ENCODE measurements around the gene ZNF784.

The ZNF784 gene

DNA sequence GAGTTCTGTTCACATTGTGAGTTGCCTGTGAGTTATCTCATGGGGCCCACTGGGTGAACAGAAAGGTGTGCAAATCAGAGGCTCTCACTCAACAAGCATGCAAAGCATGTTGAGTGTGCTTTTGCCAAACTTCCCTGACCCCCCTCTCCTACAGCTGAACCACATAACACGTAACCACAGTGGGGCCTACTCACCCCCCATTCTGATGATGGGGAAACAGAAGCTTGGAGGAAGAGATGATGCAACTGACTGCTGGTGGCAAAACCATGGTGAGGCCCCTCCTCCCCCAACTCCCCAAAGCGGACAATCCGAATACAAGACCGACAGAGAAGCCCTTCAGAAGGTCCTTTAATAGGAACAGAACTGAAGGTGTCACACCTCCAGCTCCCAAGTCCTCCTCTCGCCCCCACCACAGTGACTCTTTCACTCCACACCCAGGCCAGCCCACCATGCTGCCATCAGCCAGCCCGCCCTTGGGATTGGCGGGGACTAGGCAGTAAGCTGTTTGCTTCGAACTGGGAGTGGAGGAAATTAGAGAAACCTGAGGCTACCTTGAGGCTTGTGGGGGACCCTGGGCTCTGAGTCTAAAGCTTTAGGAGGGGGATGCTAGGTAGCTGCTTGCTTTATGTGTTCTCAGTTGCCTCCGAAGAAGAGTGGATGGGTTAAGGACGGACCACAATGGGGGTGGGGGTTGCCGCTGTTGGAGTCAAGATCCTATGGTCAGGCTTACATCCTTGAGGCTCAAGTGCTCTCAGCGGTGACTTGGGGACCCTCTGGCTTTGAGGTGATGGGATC is 3.8 kb downstream of the ZNF784 start:
- DNase-seq (ENCODE audit: low read depth in 2 of 2): peak in 1 of 2 donors; percentile 31

DNA sequence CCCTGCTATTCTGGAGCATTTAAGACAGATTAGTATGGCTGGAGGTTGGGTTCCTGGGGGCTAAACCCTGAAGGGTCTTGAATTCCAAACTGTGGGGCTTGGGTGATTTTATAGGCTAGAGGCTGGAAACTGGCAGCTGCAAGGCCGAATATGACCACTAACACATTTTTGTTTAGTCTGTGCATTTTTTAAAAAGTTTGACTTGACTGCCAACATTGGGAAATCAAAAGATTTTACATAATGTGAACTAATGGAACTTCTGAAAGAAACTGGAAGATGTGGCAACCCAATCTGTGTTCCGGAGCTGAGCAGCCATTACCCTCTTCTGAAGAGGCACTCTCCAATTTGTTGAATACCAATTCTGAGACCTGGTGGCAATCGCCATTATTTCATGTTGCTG is 5.1 kb downstream of the ZNF784 start:
- DNase-seq (ENCODE audit: low read depth in 2 of 2): no peak

DNA sequence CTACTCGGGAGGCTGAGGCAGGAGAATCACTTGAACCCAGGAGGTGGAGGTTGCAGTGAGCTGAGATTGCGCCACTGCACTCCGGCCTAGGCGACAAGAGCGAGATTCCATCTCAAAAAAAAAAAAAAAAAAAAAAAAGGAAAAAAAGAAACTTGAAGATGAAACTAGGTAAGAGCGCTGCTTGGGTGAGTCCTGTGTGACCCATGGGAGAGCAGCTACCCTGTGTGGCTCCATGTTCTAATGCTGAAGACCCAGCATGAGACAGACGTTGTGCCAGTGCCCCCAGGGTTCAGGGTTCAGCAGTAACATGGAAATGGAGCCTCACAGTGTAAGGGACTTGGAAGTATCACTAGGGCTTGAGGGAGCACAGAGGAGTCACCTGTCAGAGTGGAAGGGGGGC is 5.9 kb downstream of the ZNF784 start:
- no peak for DNase-seq (ENCODE audit: low read depth in 2 of 2)

DNA sequence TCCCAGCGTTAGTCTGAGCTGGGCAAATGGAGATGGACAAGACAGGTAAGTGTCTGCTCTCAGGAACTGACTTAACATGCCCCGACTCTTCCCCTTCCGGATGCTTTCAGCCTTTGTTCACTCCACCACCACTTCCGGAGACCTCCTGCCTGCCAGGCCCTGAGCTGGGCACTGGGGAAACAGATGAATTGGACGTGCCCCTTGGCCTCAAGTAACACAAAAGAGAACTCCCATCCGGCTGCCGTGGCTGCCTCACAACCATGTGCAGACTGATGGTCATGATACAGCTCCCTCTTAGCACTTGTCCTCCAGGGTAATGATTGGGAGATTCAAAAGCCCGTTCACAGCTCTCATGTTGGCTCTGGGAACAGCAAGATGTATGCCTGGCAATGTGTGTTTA is 6.9 kb downstream of the ZNF784 start:
- DNase-seq (ENCODE audit: low read depth in 2 of 2): no peak

DNA sequence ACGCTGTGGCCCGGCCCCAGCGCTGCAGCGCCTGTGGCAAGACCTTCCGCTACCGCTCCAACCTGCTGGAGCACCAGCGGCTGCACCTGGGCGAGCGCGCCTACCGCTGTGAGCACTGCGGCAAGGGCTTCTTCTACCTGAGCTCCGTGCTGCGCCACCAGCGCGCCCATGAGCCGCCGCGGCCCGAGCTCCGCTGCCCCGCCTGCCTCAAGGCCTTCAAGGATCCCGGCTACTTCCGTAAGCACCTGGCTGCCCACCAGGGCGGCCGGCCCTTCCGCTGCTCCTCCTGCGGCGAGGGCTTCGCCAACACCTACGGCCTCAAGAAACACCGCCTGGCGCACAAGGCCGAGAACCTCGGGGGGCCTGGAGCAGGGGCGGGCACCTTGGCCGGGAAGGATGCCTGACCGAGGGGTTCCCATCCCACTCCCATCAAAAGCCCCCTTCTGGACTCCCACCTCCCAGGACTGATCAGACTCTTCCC is 7.9 kb downstream of the ZNF784 start:
- DNase-seq (ENCODE audit: low read depth in 2 of 2): no peak

DNA sequence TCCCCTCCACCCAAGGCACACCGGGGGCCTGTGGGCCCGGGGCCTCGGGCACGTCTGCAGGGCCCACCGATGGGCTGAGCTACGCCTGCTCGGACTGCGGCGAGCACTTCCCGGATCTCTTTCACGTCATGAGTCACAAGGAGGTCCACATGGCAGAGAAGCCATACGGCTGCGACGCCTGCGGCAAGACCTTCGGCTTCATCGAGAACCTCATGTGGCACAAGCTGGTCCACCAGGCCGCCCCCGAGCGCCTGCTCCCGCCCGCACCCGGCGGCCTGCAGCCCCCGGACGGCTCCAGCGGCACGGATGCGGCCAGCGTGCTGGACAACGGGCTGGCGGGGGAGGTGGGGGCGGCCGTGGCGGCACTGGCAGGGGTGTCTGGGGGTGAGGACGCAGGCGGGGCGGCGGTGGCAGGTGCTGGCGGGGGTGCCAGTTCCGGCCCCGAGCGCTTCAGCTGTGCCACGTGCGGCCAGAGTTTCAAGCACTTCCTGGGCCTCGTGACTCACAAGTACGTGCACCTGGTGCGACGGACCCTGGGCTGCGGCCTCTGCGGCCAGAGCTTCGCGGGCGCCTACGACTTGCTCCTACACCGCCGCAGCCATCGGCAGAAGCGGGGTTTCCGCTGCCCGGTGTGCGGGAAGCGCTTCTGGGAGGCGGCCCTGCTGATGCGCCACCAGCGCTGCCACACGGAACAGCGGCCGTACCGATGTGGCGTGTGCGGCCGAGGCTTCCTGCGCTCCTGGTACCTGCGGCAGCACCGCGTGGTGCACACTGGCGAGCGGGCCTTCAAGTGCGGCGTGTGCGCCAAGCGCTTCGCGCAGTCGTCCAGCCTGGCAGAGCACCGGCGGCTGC is 8.6 kb downstream of the ZNF784 start:
- no peak for DNase-seq (ENCODE audit: low read depth in 2 of 2)

DNA sequence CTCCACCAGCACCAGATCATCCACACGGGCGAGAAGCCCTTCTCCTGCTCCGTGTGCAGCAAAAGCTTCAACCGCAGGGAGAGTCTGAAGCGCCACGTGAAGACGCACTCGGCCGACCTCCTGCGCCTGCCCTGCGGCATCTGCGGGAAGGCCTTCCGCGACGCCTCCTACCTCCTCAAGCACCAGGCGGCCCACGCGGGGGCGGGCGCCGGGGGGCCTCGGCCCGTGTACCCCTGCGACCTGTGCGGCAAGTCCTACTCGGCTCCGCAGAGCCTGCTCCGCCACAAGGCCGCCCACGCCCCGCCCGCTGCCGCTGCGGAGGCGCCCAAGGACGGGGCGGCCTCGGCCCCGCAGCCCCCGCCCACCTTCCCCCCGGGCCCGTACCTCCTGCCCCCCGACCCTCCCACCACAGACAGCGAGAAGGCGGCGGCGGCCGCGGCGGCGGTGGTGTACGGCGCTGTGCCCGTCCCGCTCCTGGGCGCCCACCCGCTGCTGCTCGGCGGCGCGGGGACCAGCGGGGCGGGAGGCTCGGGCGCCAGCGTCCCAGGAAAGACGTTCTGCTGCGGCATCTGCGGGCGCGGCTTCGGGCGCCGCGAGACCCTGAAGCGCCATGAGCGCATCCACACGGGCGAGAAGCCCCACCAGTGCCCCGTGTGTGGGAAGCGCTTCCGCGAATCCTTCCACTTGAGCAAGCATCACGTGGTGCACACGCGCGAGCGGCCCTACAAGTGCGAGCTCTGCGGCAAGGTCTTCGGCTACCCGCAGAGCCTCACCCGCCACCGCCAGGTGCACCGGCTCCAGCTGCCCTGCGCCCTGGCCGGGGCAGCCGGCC is 9.4 kb downstream of the ZNF784 start:
- DNase-seq (ENCODE audit: low read depth in 2 of 2): no peak

DNA sequence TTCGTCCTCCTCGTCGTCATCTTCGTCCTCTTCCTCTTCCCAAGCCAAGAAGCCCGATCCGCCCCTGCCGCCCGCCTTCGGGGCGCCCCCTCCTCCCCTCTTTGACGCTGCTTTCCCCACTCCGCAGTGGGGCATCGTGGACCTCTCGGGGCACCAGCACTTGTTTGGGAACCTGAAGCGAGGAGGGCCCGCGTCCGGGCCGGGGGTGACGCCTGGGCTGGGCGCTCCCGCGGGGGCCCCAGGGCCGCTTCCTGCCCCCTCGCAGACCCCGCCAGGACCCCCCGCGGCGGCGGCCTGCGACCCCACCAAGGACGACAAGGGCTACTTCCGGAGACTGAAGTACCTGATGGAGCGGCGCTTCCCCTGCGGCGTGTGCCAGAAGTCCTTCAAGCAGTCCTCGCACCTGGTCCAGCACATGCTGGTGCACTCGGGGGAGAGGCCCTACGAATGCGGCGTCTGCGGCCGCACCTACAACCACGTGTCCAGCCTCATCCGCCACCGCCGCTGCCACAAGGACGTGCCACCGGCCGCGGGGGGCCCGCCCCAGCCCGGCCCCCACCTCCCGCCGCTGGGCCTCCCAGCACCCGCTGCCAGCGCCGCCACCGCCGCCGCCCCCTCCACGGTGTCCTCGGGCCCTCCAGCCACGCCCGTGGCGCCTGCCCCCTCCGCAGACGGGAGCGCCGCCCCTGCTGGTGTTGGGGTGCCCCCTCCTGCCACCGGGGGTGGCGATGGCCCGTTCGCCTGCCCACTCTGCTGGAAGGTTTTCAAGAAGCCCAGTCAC is 10.2 kb downstream of the ZNF784 start:
- no peak for DNase-seq (ENCODE audit: low read depth in 2 of 2)

DNA sequence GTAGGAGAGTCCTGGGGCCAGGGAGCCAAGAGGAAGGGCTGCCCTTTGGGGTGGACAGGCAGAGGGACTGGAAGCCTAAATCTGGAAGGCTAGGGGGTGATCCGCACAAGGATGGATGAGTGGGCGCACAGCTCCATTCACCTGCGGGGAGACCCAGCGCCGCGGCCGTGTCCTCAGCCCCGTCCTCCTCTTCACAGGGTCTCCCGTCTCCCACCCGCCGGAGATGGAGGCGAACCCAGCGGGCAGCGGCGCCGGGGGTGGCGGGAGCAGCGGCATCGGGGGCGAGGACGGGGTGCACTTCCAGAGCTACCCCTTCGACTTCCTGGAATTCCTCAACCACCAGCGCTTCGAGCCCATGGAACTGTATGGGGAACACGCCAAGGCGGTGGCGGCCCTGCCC is 11.0 kb downstream of the ZNF784 start:
- no peak for DNase-seq (ENCODE audit: low read depth in 2 of 2)

DNA sequence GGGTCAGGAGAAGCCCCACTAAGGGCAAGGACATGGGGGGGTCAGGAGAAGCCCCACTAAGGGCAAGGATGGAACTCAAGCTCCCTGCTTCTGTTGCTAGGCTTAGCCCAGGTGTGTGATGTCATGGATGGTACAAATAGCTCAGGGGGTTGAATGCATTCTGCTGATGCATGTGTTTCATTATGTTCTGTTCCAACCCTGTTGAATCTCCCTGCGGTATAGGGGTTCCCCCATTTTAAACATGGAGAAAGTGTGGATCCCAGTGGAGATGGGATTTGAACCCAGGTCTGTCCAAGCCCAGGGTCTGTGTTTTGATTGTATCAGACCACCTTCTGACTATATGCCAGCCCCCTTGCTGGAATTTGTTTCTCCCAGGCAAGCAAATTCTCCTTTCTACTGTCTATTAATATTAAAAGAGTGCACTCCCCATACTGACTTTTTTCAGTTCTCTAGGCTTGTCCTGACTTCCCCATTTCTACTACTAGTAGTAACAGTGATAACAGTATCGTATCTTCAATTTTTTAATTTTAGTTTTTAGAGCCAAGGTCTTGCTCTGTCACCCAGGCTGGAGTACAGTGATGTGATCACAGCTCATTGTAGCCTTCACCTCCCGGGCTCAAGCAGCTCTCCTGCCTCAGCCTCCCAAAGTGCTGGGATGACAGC is 12.3 kb downstream of the ZNF784 start:
- DNase-seq (ENCODE audit: low read depth in 2 of 2): no peak

DNA sequence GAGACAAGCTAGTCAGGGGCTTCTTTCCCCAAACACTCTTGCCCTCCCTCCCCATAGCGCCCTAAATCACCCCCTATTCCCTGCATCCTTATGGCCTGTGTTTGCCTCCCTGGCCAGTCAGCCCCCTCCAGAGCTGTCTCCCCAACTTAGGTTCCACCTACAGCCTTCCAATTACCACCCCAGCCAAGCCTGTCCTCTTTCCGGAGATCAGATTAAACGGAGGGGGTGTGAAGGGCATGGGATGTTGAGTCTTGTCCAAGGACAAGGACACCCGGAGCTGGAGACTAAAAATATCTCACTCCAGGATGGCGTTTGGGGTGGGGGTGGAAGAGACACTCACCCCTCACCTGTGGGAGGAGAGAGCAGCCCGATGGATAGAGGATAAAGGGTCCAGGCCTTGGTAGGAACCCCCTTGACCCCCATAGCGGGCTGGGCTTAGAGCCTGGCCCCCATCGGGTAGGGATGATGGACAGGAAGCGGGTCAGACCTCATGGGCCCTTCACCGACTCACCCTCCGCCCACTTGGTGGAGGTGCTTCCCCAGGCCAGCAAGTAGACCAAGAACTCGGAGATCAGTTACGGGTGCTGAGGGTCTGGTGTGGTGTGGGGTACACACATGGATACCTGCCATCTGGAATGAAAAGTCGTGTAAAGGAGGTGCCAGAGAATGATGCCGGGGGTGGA is 12.9 kb downstream of the ZNF784 start:
- no peak for DNase-seq (ENCODE audit: low read depth in 2 of 2)

DNA sequence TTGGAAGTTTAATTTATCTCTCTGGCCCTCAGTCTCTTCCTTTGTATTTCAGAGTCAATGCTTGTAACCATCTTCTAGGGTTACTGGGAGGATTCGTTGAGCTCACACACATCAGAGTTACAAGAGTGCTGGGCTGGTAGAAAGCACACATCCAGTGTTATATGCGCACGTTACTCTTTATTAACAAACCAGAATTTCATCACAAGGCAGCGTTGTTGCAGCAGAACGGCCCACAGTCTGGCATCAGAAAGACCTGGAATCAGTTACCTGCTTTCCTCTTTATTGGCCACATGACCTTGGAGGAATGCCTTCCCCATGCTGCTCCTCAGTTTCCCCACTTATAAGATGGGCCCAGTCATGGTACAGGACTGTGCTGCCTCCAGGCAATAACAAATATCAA is 15.0 kb downstream of the ZNF784 start:
- no peak for DNase-seq (ENCODE audit: low read depth in 2 of 2)

DNA sequence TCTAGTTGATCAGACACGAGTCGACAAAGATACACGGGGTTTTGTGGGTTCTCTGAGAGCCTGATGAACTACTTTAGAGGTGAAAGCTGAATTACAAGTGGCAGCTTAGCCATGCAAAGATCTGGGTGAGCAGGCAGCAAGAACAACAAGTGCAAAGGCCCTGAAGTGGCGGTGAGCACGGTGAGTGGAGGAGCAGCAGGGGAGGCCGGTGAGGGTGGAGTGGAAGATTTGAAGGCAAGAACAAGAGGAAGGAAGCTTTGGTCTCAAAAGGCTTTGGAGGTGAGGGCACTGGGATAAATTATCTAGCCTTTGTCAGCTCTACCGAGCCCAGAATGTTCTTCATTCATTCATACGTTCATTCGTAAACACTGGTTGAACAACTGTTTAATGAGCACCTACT is 17.5 kb downstream of the ZNF784 start:
- DNase-seq (ENCODE audit: low read depth in 2 of 2): no peak

DNA sequence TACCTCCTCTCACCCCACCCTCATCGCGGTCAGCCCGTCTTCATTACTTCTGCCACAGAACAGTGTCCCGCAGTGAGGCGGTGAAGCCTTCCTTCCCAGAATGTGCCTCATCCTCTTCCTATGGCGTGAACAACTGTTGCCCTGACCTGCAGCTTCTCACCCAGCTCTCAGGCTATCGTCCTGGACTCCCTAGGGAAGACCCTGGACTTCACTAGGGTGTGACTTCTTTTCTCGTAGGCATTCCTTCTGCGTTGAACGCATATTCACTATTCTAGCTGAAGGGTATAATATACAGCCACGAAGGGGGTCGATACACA is 17.9 kb downstream of the ZNF784 start:
- no peak for DNase-seq (ENCODE audit: low read depth in 2 of 2)

DNA sequence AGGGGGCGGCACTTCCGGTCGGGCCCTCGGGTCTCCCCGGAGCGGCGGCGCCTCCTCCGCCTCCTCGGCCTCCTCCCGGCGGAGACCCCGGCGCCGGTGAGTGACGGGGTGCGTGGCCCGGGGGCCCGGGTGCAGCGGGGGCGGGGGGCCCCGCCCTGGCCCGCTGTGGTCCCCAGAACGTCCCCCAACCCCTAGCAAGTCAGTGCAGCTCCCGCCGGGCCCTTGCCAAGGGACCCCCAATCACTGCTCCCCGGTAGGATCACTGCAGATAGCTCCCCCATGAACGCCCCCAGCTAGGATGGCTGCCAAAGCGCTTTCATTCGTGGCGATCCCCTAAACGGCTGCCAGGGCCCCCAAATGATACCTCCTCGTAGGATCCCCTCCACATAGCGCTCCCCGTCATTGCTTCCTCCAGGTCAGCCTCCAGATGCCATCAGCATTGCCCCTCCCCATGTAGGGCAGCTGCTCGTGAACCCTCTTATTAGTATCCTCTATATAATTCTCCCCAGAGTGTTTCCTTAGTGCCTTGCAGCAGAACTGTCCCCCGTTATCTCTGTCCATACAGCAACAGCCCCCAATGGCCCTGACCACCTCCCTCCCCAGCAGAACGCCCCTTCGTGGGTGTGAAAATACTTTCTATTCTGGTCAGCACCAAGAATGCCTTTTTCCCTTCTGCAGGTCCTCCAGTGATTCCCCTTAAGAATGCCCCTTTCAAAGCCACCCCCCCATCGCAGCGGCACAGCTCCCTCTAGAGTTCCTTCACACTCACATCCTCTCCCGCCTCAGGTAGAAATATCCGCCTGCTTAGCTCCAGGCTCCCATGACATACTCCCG is 18.5 kb downstream of the ZNF784 start, which contains the start of gene ZNF865:
ZNF865 (plus strand) TSS at position 11 of the 834 bp plus-strand sequence. CDS start 7,972 bp downstream, outside the sequence.
- DNase-seq (ENCODE audit: low read depth in 2 of 2): peak; percentile 58

DNA sequence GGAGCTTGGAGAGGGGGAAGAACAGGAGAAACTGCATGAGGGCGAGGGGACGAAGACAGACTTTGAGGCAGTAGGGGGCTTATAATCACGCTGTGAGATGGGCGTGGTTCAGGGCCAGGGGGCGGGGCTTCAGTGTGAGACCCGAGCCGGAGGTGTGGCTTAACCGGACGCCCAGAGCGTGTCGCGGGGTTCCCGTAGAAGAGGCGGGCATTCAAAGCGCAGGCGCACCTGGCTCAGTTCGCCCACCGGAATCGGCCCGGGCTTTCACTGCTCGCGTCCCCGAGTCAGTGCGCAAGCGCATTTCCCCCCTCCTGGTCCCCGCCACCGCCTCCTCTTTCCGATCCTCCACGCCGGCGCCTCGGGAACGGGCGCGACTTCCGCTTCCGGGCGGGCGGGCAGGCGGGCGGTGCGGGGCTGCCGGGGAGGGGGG is 19.1 kb downstream of the ZNF784 start:
- peak; percentile 97 to 99 for DNase-seq (ENCODE audit: low read depth in 2 of 2)

DNA sequence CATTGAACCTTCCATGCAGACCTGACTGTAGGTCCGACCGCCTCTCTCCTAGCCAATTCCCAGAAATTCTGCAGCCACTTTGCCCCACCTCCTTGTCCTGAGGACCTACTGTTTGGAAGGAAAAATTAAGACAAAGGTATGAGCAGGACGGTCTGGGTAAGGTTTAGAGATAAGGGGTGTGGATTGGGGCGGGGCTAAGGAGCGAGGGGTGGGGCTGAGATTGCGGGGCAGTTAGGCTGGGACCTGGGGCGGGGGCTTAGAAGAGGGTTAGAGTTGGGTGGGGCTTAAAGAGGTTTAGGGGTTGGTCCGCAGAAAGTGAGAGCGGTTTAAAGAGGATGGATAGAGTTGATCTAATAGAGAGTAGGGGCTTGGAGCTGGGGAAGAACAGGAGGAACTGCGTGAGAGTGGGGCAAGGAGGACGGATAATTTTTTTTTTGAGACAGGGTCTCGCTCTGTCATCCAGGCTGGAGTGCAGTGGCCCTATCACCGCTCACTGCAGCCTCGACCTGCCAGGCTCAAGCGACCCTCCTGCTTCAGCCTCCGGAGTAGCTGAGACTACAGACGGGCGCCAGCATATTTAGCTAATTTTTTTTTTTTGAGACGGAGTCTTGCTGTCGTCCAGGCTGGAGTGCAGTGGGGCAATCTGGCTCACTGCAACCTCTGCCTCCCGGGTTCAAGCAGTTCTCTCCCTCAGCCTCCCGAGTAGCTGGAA is 20.6 kb downstream of the ZNF784 start:
- DNase-seq (ENCODE audit: low read depth in 2 of 2): no peak

DNA sequence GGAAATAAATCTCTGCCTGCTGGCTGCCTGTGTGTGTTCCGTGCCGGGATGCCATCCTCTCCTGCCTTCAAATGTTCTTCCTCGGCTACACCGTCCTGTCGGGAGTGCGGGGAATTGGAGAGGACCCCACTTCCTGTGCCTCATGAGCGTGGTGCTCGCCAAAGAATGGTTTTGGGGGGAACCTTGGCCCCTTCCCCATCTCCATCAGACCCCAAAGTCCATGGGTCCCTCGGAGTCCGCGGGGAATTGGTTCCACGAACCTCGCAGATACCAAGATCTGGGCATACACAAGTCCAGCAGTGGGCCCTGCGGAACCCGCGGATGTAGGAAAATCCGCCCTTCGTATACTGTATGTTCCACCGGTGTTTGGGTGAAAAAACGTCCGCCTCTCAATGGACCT is 21.3 kb downstream of the ZNF784 start:
- no peak for DNase-seq (ENCODE audit: low read depth in 2 of 2)

Measured in stimulated activated CD8-positive, alpha-beta memory T cell treated with anti-CD3 and anti-CD28 coated beads, Interleukin-7, amount 100 ng/mL, for 4 hours (primary cell).